ENCODE results near the gene ZNF559. TPM values are rescaled to one million over a fixed set of nuclear protein-coding genes. Genes with fewer than 3 reads are reported as not detected.

ZNF559 gene
- total RNA-seq, 1 donor from 2014 or later, result 43.4 TPM

DNA sequence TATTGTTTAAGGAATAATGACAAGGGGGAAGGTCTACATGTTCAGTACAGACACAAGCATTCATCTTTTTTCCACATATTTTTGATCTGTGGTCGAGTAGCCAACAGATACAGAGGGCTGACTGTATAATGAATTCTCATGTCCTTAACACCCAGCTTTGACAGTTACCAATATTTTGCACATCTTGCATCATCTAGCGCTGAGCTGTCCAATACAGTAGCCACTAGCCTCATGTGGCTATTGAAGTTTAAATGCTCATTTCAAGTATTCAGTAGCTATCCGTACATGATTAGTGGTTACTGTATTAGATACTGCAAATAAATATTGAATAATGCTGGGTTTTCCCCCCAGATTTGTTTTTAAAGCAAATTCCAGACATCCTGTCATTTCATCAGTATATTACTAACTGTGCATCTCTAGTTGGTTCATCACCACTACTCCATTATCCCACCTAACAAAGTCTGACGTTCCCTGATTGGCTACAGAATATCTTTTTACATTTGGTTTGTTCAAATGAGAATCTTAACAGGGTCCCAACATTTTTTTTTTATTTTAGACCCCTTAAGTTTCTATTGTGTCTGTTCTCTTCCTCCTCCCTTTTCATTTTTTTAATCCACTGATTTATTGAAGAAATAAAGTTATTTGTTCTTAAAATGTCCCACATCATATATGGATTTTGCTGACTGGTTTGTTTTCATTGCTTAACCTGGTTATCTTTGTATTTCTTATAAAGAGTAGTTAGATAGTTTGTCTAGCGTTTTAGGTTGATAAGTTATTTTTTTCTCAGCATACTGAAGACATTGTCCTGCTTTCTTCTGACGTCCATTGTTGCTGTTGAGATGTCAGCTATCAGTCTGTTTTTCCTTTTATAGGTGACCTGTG, 47.0 kb downstream of the ZNF559 start:
- TF ChIP-seq, protein P1, sequence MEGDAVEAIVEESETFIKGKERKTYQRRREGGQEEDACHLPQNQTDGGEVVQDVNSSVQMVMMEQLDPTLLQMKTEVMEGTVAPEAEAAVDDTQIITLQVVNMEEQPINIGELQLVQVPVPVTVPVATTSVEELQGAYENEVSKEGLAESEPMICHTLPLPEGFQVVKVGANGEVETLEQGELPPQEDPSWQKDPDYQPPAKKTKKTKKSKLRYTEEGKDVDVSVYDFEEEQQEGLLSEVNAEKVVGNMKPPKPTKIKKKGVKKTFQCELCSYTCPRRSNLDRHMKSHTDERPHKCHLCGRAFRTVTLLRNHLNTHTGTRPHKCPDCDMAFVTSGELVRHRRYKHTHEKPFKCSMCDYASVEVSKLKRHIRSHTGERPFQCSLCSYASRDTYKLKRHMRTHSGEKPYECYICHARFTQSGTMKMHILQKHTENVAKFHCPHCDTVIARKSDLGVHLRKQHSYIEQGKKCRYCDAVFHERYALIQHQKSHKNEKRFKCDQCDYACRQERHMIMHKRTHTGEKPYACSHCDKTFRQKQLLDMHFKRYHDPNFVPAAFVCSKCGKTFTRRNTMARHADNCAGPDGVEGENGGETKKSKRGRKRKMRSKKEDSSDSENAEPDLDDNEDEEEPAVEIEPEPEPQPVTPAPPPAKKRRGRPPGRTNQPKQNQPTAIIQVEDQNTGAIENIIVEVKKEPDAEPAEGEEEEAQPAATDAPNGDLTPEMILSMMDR (IDR thresholded peaks at IDR 0.05; ENCODE audit: unreplicated experiment), result no peak
- peaks cover 75% of the 10 kb centered on the region for H3K9me3 Mint-ChIP-seq
- no peaks in the 10 kb centered on the region for H3K27me3 Mint-ChIP-seq (ENCODE audit: low read depth)
- peaks cover 81% of the 10 kb centered on the region for H3K36me3 Mint-ChIP-seq
- DNase-seq (ENCODE audit: low spot score in 2 of 2, unreplicated experiment in 2 of 2), result no peak
- H3K4me1 Mint-ChIP-seq, result no peaks in the 10 kb centered on the region
- H3K27ac Mint-ChIP-seq, result no peak overlapping the region
- H3K4me3 Mint-ChIP-seq, result no peak overlapping the region

DNA sequence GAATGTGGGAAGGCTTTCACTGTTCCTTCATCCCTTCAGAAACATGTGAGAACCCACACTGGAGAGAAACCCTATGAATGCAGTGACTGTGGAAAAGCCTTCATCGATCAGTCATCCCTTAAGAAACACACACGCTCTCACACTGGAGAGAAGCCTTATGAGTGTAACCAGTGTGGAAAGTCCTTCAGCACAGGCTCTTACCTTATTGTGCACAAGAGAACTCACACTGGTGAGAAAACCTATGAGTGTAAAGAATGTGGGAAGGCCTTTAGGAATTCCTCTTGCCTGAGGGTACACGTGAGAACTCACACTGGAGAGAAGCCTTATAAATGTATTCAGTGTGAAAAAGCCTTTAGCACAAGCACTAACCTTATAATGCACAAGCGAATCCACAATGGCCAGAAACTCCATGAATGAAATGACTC, 57.4 kb downstream of the ZNF559 start:
- H3K27me3 Mint-ChIP-seq (ENCODE audit: low read depth), result no peaks in the 10 kb centered on the region
- peaks cover 77% of the 10 kb centered on the region for H3K9me3 Mint-ChIP-seq
- H3K4me1 Mint-ChIP-seq, result no peaks in the 10 kb centered on the region
- H3K27ac Mint-ChIP-seq, result no peak overlapping the region
- H3K4me3 Mint-ChIP-seq, result no peak overlapping the region
- H3K36me3 Mint-ChIP-seq, result peaks cover 91% of the 10 kb centered on the region
- DNase-seq (ENCODE audit: low spot score in 2 of 2, unreplicated experiment in 2 of 2), result no peak
- TF ChIP-seq, protein P1 (IDR thresholded peaks at IDR 0.05; ENCODE audit: unreplicated experiment), result no peak

Other genes starting within 250 kb of the ZNF559 start
- not detected in 3 replicates for gene OR1M1, start 237.1 kb upstream of the ZNF559 start, total RNA-seq
- gene OR7G2, start 216.7 kb upstream of the ZNF559 start, total RNA-seq, result not detected in 3 replicates
- not detected in 3 replicates for gene OR7G1, start 208.4 kb upstream of the ZNF559 start, total RNA-seq
- gene OR7G3, start 197.2 kb upstream of the ZNF559 start, total RNA-seq, result not detected in 3 replicates
- 40.6 to 44.9 TPM (median 44.7 TPM) in 3 replicates for gene ZNF317, start 183.8 kb upstream of the ZNF559 start, total RNA-seq
- 1.8 to 1.9 TPM (median 1.8 TPM) in 3 replicates for gene OR7D2, start 145.2 kb upstream of the ZNF559 start, total RNA-seq
- gene OR7D4, start 104.6 kb upstream of the ZNF559 start, total RNA-seq, result not detected in 3 replicates
- gene OR7E24, start 73.2 kb upstream of the ZNF559 start, total RNA-seq, result not detected in 3 replicates
- 9.5 to 11.2 TPM (median 10.1 TPM) in 3 replicates for gene ZNF699, start 14.3 kb upstream of the ZNF559 start, total RNA-seq
- 8.7 to 12.6 TPM (median 10.6 TPM) in 3 replicates for gene ZNF177, start 38.8 kb downstream of the ZNF559 start, total RNA-seq
- 54.8 to 59.8 TPM (median 54.9 TPM) in 3 replicates for gene ZNF266, start 111.4 kb downstream of the ZNF559 start, total RNA-seq
- gene ZNF560, start 174.4 kb downstream of the ZNF559 start, total RNA-seq, result not detected in 3 replicates
- 32.4 to 35.4 TPM (median 35.1 TPM) in 3 replicates for gene ZNF426, start 214.5 kb downstream of the ZNF559 start, total RNA-seq